Gastrocnemius medialis (tissue), 4 donors: ENCODE data around the gene CTBP1. TPM values are rescaled to one million over a fixed set of nuclear protein-coding genes. Genes with fewer than 3 reads are reported as not detected.

ENCODE experiments used
- ATAC-seq, 2 donors: fragments of 150-250 bp; one replicate each; pipeline ENCODE4 v1.9.1; 2016
- DNase-seq, 2 donors: peaks; one replicate each; pipeline ENCODE4 v3.0.0-alpha.2; 2019
- H3K27ac ChIP-seq, 4 donors: fragments of 200-600 bp; sonication (generic); 1 replicate in 1 of 4; 2 replicates in 3 of 4; pipeline ENCODE4 v1.5.1; 2016 to 2018; ENCODE audit warnings: mild to moderate bottlenecking in 2 of 4, moderate library complexity in 1 of 4
- H3K27me3 ChIP-seq, 3 donors: fragments of 200-600 bp; sonication (generic) in 2 of 3; 1 replicate in 1 of 3; 2 replicates in 2 of 3; pipeline versions ENCODE4 v1.5.1 to v1.6.0; 2016 to 2019; ENCODE audit warnings: mild to moderate bottlenecking in 1 of 3, moderate library complexity in 1 of 3
- H3K36me3 ChIP-seq, 2 donors: fragments of 200-600 bp; sonication (generic) in 1 of 2; one replicate each; pipeline ENCODE4 v1.5.1; 2017 to 2018
- H3K4me1 ChIP-seq, 2 donors: fragments of 200-600 bp; sonication (generic) in 1 of 2; one replicate each; pipeline ENCODE4 v1.5.1; 2016 to 2017; ENCODE audit warnings: mild to moderate bottlenecking in 2 of 2
- H3K4me3 ChIP-seq, 4 donors: fragments of 200-600 bp; sonication (generic) in 3 of 4; 1 replicate in 1 of 4; 2 replicates in 3 of 4; pipeline ENCODE4 v1.5.1; 2016 to 2019; ENCODE audit warnings: mild to moderate bottlenecking in 2 of 4
- H3K9me3 ChIP-seq, 3 donors: fragments of 200-600 bp; sonication (generic) in 2 of 3; 1 replicate in 1 of 3; 2 replicates in 2 of 3; pipeline ENCODE4 v1.5.1; 2016 to 2019
- CTCF ChIP-seq, 5 experiments: fragments of 450-650 bp in 3 of 5; fragments of 200-600 bp in 2 of 5; sonication (generic) in 2 of 5; IDR thresholded peaks in 4 of 5; conservative IDR thresholded peaks in 1 of 5; 1 replicate in 4 of 5; 2 replicates in 1 of 5; pipeline ENCODE4 v1.5.1; 2016 to 2019; ENCODE audit warnings: antibody characterized with exemption in 5 of 5, mild to moderate bottlenecking in 3 of 5, moderate library complexity in 3 of 5
- POLR2A ChIP-seq, 2 donors: fragments of 450-650 bp; IDR thresholded peaks; one replicate each; pipeline ENCODE4 v1.6.1; 2017; ENCODE audit warnings: antibody characterized with exemption in 2 of 2, mild to moderate bottlenecking in 2 of 2, moderate library complexity in 2 of 2
- in situ Hi-C, 4 donors: fragments of 200-750 bp; cut with MboI; loops; one replicate each; pipeline versions ENCODE4 v1.15.0 to v1.8.0; 2017; ENCODE audit warnings: low sequenced_read_pairs in 4 of 4
- intact Hi-C: fragments of 100-400 bp; cut with DNase I; formaldehyde crosslinking; loops from one replicate; pipeline ENCODE4 v1.15.1; 2023; ENCODE audit warnings: low total_unique reads
- total RNA-seq, 4 donors: library from RNA; depleted of rRNA; stranded (reverse); fragments of >200 nt; gene quantifications; one replicate each; pipeline versions ENCODE4 v1.1.0 to v1.2.3, GENCODE V29; 2016

The CTBP1 gene
- total RNA-seq, 4 donors from 2014 or later = 126 to 224 (median 169) TPM

- Histone ChIP-seq H3K4me1 (peaks cover 27 to 33% of the 10 kb centered on the region in 2 donors), H3K27me3 (peaks cover 4 to 21% (median 9%) of the 10 kb centered on the region in 3 donors), H3K27ac (no peak overlapping the region), H3K4me3 (no peak overlapping the region), H3K9me3 (no peaks in the 10 kb centered on the region), H3K36me3 (no peaks in the 10 kb centered on the region)
- in situ Hi-C loops (loop anchor here in 1 of 4 donors (10.0 kb wide), 1 partner anchor 96 kb away; no protein-coding TSS in a partner anchor), intact Hi-C loops (no loop called here)
- no peak for TF ChIP-seq CTCF (IDR thresholded peaks at IDR 0.05 in 4 of 5, conservative IDR thresholded peaks at IDR 0.05 in 1 of 5)
- TF ChIP-seq POLR2A (IDR thresholded peaks at IDR 0.05) = no peak
- DNase-seq (no peak), ATAC-seq (no peak)
Observed at GRCh38 chr4:1169171-1169671, 79.7 kb downstream of the CTBP1 start.

GRCh38 chr4:1168191-1169101, 80.5 kb downstream of the CTBP1 start:
- ATAC-seq = no peak

GRCh38 chr4:1167244-1167949, 81.5 kb downstream of the CTBP1 start:
- peak; percentile 78 to 82 for ATAC-seq
- H3K27ac ChIP-seq = peak overlapping the region in 1 of 4 donors; percentile 16
- peak overlapping the region; percentile 53 to 74 (median 62) for H3K4me3 ChIP-seq
- intact Hi-C loops = loop anchor here (1.0 to 2.0 kb wide), 3 partner anchors 43 to 101 kb away; no protein-coding TSS in a partner anchor
- TF ChIP-seq CTCF (IDR thresholded peaks at IDR 0.05 in 4 of 5, conservative IDR thresholded peaks at IDR 0.05 in 1 of 5) (peak; percentile 90 to 94 (median 93)), POLR2A (IDR thresholded peaks at IDR 0.05) (no peak)
- H3K27me3 ChIP-seq = peaks cover 4 to 21% (median 9%) of the 10 kb centered on the region in 3 donors
- H3K9me3 ChIP-seq = no peaks in the 10 kb centered on the region
- DNase-seq = peak; percentile 52 to 70
- in situ Hi-C loops = loop anchor here in 1 of 4 donors (10.0 kb wide), 1 partner anchor 97 kb away; no protein-coding TSS in a partner anchor
- H3K4me1 ChIP-seq = peaks cover 12 to 17% of the 10 kb centered on the region in 2 donors
- no peaks in the 10 kb centered on the region for H3K36me3 ChIP-seq

More at GRCh38 chr4:1168191-1169101, 80.5 kb downstream of the CTBP1 start:
- intact Hi-C loops (no loop called here), in situ Hi-C loops (loop anchor here in 1 of 4 donors (10.0 kb wide), 1 partner anchor 96 kb away; no protein-coding TSS in a partner anchor)
- TF ChIP-seq POLR2A (IDR thresholded peaks at IDR 0.05) (no peak), CTCF (IDR thresholded peaks at IDR 0.05 in 4 of 5, conservative IDR thresholded peaks at IDR 0.05 in 1 of 5) (no peak)
- no peaks in the 10 kb centered on the region for H3K36me3 ChIP-seq
- no peak overlapping the region for H3K4me3 ChIP-seq
- H3K27me3 ChIP-seq = peaks cover 4 to 21% (median 9%) of the 10 kb centered on the region in 3 donors
- peaks cover 20 to 26% of the 10 kb centered on the region in 2 donors for H3K4me1 ChIP-seq
- no peak for DNase-seq
- no peaks in the 10 kb centered on the region for H3K9me3 ChIP-seq
- no peak overlapping the region for H3K27ac ChIP-seq

- TF ChIP-seq CTCF (IDR thresholded peaks at IDR 0.05 in 4 of 5, conservative IDR thresholded peaks at IDR 0.05 in 1 of 5) (no peak), POLR2A (IDR thresholded peaks at IDR 0.05) (no peak)
- Histone ChIP-seq H3K27ac (no peak overlapping the region), H3K9me3 (no peaks in the 10 kb centered on the region), H3K4me1 (peaks cover 5 to 10% of the 10 kb centered on the region in 2 donors), H3K4me3 (peak overlapping the region in 2 of 4 donors; percentile 62 to 63), H3K27me3 (peaks cover 4 to 14% (median 4%) of the 10 kb centered on the region in 3 donors), H3K36me3 (no peaks in the 10 kb centered on the region)
- intact Hi-C loops (loop anchor here (1.0 to 2.0 kb wide), 3 partner anchors 44 to 102 kb away; no protein-coding TSS in a partner anchor), in situ Hi-C loops (loop anchor here in 1 of 4 donors (10.0 kb wide), 1 partner anchor 98 kb away; no protein-coding TSS in a partner anchor)
- no peak for DNase-seq
- peak in 1 of 2 donors; percentile 12 for ATAC-seq
Observed at GRCh38 chr4:1166509-1167243, 82.3 kb downstream of the CTBP1 start.
